D721Med (cell line): ENCODE results near the gene ADARB2.

Experiments
- DNase-seq: peaks from one replicate; pipeline ENCODE4 v3.0.0; 2011; ENCODE audit warnings: low spot score; ENCODE audit not compliant: insufficient read length
- FAIRE-seq: peaks from 2 replicates; lab custom pipeline; 2011; peaks lifted over from hg19 to GRCh38; lab: Jason Lieb, UNC
- CTCF ChIP-seq: IDR thresholded peaks from 2 replicates; pipeline ENCODE4 v1.5.1; 2012; ENCODE audit warnings: mild to moderate bottlenecking, control low read depth; ENCODE audit not compliant: insufficient read depth; ENCODE audit errors: missing control alignments

The ADARB2 gene

GRCh38 chr10:1367938-1368841 lies 369.1 kb downstream of the ADARB2 start:
- TF ChIP-seq CTCF: no peak
- FAIRE-seq (no peak), DNase-seq (no peak)

GRCh38 chr10:1366811-1367425 lies 370.4 kb downstream of the ADARB2 start:
- no peak for TF ChIP-seq CTCF
- FAIRE-seq (no peak), DNase-seq (no peak)

- TF ChIP-seq CTCF: no peak
- no peak for FAIRE-seq
- no peak for DNase-seq
Measured at GRCh38 chr10:1366322-1366691, 371.0 kb downstream of the ADARB2 start.

- FAIRE-seq (no peak), DNase-seq (no peak)
- no peak for TF ChIP-seq CTCF
Measured at GRCh38 chr10:1365540-1366321, 371.6 kb downstream of the ADARB2 start.

GRCh38 chr10:1364151-1364910 lies 373.0 kb downstream of the ADARB2 start:
- DNase-seq: no peak
- TF ChIP-seq CTCF: no peak
- no peak for FAIRE-seq

GRCh38 chr10:1363446-1364121 lies 373.7 kb downstream of the ADARB2 start:
- DNase-seq (no peak), FAIRE-seq (no peak)
- no peak for TF ChIP-seq CTCF
